Renal cortical epithelial cell (primary cell): ENCODE data around the gene KANK2. TPM values are rescaled to one million over a fixed set of nuclear protein-coding genes. Genes with fewer than 3 reads are reported as not detected.
"Not testable (repeated sequence)": the region's sequence is repeated elsewhere in the genome, so short reads cannot be mapped to it uniquely, and the experiment has no call there.

Source experiments
- DNase-seq: peaks from one replicate; pipeline ENCODE4 v3.0.0-alpha.2; 2011; ENCODE audit warnings: low read depth
- total RNA-seq: library from RNA; depleted of rRNA; stranded (reverse); fragments of >200 nt; gene quantifications from 2 replicates; pipeline ENCODE4 v1.2.3, GENCODE V29; 2014

Gene KANK2
- total RNA-seq, 1 donor from 2014 or later: 233 TPM

DNA sequence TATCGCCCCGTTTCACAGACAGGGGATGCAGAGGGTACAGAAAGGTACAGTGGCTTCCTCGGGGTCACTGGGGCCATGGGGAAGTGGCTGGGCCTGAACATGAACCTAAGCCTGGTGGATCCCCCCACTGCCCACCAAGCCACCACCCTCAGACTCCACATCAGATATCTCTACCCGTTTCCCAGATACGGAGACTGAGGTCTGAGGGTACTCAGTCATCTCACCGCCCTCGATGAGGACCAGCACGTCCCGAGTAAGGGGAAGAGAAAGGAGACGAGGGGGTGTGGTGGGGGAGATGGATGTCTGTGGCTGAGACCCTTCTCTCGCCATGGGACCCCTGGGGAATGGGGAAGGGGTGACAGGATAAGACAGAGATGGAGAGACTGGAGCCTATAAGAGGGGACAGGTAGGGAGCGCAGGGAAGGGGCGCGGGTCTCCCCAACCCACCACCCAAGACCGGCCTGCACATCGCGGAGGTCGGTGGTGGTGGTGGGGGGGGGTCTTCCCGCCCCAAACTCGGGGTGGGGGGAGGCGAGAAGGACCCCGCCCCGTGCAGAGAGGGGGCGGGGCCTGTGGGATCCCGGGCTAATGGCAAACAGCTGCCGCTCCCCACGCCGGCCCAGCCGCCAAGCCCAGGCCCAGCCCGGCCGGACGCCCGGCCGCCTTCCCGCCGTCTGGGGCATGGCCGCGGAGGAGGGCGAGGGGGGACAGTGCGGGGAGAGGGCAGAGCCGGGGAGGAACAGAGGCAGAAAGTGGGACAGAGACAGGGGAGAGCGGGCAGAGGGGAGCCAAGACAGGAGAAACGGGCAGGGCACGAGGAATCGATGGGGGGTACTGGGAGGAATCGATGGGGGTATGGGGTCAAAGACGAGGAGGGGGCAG is 698 bp downstream of the KANK2 start:
- DNase-seq: no peak

DNA sequence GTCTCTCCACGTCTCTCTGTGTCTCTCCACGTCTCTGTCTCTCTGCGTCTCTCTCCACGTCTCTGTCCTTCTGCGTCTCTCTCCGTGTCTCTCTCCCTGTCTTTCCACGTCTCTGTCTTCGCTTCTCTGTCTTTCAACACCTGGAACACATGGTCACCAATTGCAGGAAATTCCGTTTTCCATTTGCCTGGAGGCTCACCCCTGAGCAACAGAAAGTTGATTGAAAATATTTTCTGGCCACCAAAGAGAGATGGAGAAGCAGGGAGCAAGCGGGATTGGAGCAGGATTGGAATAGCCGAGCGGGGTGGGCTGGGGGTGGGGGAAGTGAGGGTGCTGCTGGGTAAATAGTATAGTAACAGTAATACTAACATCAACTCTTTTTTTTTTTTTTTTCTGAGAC is 1.7 kb downstream of the KANK2 start:
- no peak for DNase-seq

- no peak for DNase-seq
Measured at GRCh38 chr19:11194656-11195558, 2.4 kb downstream of the KANK2 start.

DNA sequence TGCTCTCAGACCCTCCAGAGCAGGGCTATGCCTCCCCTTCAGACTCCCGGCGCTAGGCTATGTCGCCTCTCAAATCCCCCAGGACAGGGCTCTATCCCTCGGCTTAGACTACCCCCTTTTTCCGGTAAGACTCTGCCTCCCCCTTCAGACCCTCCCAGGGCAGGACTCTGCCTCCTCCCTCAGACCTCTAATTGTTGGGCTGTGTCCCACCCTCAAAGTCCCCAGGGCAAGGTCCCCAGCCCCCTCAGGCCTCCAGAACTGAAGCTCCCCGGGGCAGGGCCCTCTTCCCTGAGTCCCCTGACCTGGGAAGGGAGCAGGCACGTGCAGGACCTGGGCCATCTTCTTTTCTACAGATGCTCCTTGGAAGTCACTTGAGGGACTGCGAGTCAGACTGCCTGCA is 3.2 kb downstream of the KANK2 start:
- no peak for DNase-seq

DNA sequence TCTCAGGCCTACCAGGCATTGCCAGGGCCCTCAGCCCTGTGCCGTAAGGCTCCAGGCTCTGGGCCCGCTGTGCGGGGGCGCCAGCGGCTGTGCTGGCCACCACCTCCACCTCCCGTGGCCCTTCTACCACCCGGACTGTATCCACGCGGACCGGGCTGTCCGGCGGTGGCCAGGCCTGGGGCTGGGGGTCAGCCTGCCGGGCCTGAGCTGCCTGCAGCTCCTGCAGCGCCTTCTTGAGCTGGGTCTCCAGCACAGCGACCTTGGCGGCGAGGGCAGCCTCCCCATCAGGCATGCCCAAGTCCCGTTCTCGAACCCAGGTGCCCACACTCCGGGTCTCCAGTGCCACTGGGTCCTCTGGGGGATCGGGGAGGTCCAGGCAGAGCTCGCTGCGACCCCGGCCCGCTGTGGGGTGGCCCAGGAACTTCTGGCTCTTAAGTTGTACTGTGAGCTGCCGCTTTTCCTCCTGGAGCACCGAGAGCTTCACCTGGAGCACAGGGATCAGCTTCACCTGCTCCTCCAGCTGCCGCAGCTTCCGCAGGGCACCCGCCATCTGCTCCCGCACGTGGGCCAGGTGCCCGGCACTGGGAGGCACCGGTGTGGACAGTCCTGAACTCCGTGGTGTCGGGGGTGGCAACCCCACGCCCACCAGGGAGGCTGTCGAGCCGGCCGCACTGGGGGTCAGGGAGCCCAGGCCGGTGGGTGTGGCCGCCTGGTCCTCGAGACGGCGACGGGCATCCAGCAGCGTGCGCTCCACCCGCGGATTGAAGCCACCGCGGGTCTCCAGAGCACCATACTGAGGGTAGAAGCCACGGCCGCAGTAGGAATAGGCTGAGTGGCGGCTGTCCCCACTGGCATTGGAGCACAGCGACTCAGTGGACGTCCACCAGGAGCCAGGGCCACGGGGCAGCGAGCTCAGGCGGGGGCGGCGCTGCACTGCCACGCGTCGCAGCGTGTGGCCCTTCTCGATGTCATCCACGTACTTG is 4.1 kb downstream of the KANK2 start:
- no peak for DNase-seq

- DNase-seq: peak; percentile 75
Measured at GRCh38 chr19:11191934-11192333, 5.4 kb downstream of the KANK2 start.

DNA sequence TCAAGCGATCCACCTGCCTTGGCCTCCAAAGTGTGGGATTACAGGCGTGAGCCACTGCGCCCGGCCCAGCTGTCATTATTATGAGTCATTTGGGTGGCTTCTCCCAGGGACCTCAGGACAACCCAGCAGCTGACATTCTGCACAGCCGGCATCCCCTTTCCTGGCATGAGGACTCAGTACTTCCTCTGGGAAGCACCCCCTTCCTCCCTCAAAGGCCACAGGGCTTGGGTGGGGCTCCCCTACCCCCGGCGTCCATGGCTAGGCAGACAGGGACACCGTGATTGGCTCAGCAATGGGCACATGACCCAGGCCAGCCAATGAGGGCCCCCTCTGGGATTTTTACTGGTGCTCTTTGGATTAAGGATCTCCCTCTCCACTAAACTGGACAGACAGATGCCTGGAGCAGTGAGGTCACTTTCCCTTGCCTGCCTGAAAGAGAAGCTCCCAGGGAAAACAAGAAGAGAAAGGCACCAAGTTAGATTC is 6.0 kb downstream of the KANK2 start:
- no peak for DNase-seq

- no peak for DNase-seq
Measured at GRCh38 chr19:11190501-11190900, 6.8 kb downstream of the KANK2 start.

- no peak for DNase-seq
Measured at GRCh38 chr19:11187441-11187840, 9.9 kb downstream of the KANK2 start.

DNA sequence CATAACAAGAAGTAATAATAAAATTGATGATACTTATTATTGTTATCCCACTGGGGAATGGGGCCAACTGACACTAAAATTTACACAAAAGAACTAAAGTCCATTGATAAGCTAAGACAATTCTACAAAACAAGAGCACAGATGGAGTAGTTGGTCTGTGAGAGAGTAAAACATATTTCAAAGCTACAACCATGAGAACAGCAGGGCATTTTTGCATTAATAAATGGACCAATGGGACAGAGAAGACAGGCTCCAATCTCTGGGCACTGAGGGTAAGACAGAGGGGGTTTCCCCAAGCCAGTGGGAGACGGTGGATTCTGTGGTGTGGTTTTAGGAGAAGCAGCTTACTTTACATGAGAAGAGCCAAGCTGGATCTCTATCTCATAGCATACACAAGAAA is 14.4 kb downstream of the KANK2 start:
- DNase-seq: no peak

GRCh38 chr19:11181488-11181887 is 15.9 kb downstream of the KANK2 start:
- no peak for DNase-seq

DNA sequence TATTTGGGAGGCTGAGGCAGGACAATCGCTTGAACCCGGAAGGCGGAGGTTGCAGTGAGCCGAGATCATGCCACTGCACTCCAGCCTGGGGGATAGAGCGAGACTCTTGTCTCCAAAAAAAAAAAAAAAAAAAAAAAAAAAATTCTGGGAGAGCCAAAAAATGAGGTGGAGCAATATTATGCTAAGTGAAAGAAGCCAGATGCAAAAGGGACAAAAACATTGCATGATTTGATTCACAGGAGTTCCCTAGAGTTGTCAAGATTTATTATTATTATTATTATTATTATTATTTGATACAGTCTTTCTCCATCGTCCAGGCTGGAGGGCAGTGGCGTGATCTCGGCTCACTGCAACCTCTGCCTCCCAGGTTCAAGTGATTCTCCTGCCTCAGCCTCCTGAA is 16.4 kb downstream of the KANK2 start:
- not testable (repeated sequence) for DNase-seq

DNA sequence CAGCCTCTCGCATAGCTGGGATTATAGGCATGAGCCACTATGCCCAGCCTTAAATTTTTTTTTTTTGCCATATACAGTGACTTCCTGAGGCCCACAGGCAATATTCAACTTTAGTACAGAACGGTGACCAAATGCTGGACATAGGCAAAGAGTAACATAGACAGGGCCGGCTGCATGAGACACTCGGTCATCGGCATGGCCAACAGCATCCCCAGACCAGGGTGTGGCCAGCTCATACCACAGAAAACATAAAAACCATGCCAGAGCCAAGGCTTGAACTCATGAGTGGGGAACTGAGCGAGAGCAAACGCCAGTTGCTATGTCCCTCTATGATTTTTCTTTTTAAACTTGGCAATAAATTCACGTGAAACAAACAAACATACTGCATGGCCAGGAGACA is 17.0 kb downstream of the KANK2 start:
- no peak for DNase-seq

GRCh38 chr19:11179716-11180297 is 17.5 kb downstream of the KANK2 start:
- DNase-seq: no peak

GRCh38 chr19:11179145-11179465 is 18.2 kb downstream of the KANK2 start:
- DNase-seq: not testable (repeated sequence)

DNA sequence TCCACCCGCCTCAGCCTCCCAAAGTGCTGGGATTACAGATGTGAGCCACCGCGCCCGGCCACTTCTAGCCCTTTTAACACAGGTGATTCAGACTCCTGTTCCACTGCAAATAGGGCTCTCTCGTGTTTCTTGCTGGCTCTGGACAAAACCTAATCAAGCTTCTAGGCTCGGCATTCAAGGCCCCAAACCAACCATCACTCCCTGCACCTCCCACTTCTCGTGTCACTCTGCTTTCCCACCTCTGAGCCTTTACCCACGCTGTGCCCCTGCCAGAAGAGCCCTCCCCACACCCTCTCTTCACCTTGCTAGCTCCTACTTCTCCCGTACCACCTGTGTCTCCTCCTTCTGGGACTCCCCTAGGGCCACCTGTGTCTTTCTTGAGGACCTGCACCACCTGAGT is 19.8 kb downstream of the KANK2 start:
- no peak for DNase-seq

GRCh38 chr19:11176466-11177193 is 20.7 kb downstream of the KANK2 start:
- no peak for DNase-seq

DNA sequence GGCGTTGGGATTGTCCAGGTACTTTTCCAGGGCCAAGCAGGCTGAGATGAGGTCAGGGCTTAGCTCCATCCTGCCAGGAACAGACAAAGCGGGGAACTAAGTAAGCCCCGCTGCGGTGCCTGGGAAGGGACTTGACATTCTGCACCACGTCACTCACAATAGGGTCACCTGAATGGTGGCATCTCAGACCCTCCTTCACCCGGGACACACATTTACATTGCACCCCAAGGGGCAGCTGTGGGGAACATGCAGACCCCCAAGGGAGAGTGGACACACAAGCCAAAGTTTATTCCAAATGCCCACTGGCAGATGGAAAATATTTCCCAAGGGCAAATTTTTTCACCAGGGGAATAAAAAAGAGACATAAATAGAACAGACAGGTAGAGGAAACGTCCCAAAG is 21.4 kb downstream of the KANK2 start:
- DNase-seq: no peak

GRCh38 chr19:11174336-11174735 is 23.0 kb downstream of the KANK2 start:
- no peak for DNase-seq

- no peak for DNase-seq
Measured at GRCh38 chr19:11173516-11174155, 23.7 kb downstream of the KANK2 start.
